Duodenal mucosa (tissue), 2 donors: Measurements from ENCODE around the gene NSMCE1.

Source experiments
- H3K27ac ChIP-seq: one replicate; pipeline ENCODE4 v1.7.0; 2013; ENCODE audit warnings: low read depth, low read length
- H3K27me3 ChIP-seq, 2 donors: one replicate each; pipeline ENCODE4 v1.7.0; 2013; ENCODE audit warnings: low read length in 2 of 2, control low read depth in 1 of 2; ENCODE audit not compliant: insufficient read depth in 2 of 2, control insufficient read depth in 1 of 2
- H3K36me3 ChIP-seq, 2 donors: one replicate each; pipeline ENCODE4 v1.7.0; 2013; ENCODE audit warnings: low read length in 2 of 2, control low read depth in 1 of 2; ENCODE audit not compliant: insufficient read depth in 2 of 2, control insufficient read depth in 1 of 2
- H3K4me1 ChIP-seq, 2 donors: one replicate each; pipeline ENCODE4 v1.7.0; 2013; ENCODE audit warnings: low read length in 2 of 2, control low read depth in 1 of 2; ENCODE audit not compliant: insufficient read depth in 2 of 2, control insufficient read depth in 1 of 2
- H3K4me3 ChIP-seq, 2 donors: one replicate each; pipeline ENCODE4 v1.7.0; 2013; ENCODE audit warnings: low read length in 2 of 2, low read depth in 1 of 2
- H3K9ac ChIP-seq, 2 donors: one replicate each; pipeline ENCODE4 v1.7.0; 2013; ENCODE audit warnings: low read length in 2 of 2, low read depth in 1 of 2
- H3K9me3 ChIP-seq, 2 donors: one replicate each; pipeline ENCODE4 v1.7.0; 2013; ENCODE audit warnings: low read length in 2 of 2, control low read depth in 1 of 2; ENCODE audit not compliant: control insufficient read depth in 1 of 2

Gene NSMCE1

GRCh38 chr16:27232061-27232900 lies 36.3 kb downstream of the NSMCE1 start:
- H3K36me3 ChIP-seq = peaks cover 0 to 9% of the 10 kb centered on the region in 2 donors
- peaks cover 70 to 81% of the 10 kb centered on the region in 2 donors for H3K4me1 ChIP-seq
- peak overlapping the region; percentile 37 for H3K27ac ChIP-seq
- H3K27me3 ChIP-seq = no peaks in the 10 kb centered on the region
- H3K4me3 ChIP-seq = peak overlapping the region; percentile 1 to 45
- no peaks in the 10 kb centered on the region for H3K9me3 ChIP-seq
- peak overlapping the region; percentile 14 to 43 for H3K9ac ChIP-seq

DNA sequence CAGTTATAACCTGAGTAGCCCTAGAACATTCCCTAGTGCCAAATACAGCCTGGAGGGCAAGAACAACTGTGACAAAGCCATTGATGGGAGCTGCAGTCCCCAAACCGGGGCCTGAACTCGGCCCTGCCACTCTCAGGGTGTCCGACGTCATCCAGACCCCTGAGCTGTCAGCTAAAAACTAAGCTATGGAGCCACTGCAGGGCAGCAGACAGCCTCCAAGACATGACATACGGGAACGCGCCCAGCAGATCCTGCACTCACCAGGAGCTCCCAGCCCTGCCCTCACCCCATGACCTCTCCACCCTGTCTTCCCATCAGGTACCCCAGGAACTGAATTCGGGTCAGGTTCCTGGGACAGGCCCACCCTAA lies 36.9 kb downstream of the NSMCE1 start:
- H3K4me1 ChIP-seq = peaks cover 72 to 81% of the 10 kb centered on the region in 2 donors
- peak overlapping the region in 1 of 2 donors; percentile 43 for H3K9ac ChIP-seq
- H3K4me3 ChIP-seq = peak overlapping the region; percentile 1 to 45
- H3K36me3 ChIP-seq = peaks cover 0 to 9% of the 10 kb centered on the region in 2 donors
- H3K27ac ChIP-seq = no peak overlapping the region
- H3K9me3 ChIP-seq = no peaks in the 10 kb centered on the region
- H3K27me3 ChIP-seq = no peaks in the 10 kb centered on the region

GRCh38 chr16:27230562-27231001 lies 38.0 kb downstream of the NSMCE1 start:
- H3K4me3 ChIP-seq = peak overlapping the region in 1 of 2 donors; percentile 13
- no peaks in the 10 kb centered on the region for H3K27me3 ChIP-seq
- H3K27ac ChIP-seq = no peak overlapping the region
- H3K4me1 ChIP-seq = peaks cover 74 to 85% of the 10 kb centered on the region in 2 donors
- H3K9ac ChIP-seq = peak overlapping the region in 1 of 2 donors; percentile 20
- H3K36me3 ChIP-seq = peaks cover 0 to 9% of the 10 kb centered on the region in 2 donors
- H3K9me3 ChIP-seq = no peaks in the 10 kb centered on the region

DNA sequence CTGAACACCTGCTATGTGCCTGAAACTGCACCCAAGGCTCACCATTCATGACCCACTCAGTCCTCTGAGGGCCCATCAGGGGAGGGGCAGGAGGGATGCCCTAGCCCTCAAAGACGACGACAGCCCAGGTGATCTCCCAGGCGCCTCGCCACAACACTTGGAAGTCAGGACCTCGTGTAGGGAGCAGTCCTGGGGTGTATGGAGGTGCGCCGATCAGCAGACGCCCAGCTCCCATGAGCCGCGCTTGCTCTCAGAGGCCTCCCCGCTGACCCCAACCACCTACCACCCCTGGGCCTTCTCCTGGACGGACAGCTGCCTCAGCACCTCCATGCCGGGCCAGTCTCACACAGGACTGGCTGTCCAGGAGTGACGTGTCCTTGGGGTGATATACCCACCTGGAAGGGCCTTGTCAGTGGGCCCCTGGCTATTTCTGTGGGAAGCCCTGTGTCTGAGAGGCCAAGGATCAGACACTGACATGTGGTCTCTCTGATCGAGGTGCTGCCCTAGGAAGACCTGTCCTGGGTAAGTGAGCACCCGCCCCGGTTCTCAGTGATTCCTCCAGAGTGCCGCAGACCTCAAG lies 38.6 kb downstream of the NSMCE1 start:
- Histone ChIP-seq H3K27ac (no peak overlapping the region), H3K36me3 (peaks cover 0 to 9% of the 10 kb centered on the region in 2 donors), H3K4me1 (peaks cover 74 to 85% of the 10 kb centered on the region in 2 donors), H3K9me3 (no peaks in the 10 kb centered on the region), H3K27me3 (no peaks in the 10 kb centered on the region), H3K9ac (peak overlapping the region in 1 of 2 donors; percentile 20), H3K4me3 (peak overlapping the region in 1 of 2 donors; percentile 13)

- H3K9me3 ChIP-seq = no peaks in the 10 kb centered on the region
- H3K4me3 ChIP-seq = no peak overlapping the region
- H3K4me1 ChIP-seq = peaks cover 68 to 77% of the 10 kb centered on the region in 2 donors
- no peaks in the 10 kb centered on the region for H3K27me3 ChIP-seq
- no peak overlapping the region for H3K27ac ChIP-seq
- H3K36me3 ChIP-seq = peaks cover 0 to 15% of the 10 kb centered on the region in 2 donors
- no peak overlapping the region for H3K9ac ChIP-seq
Observed at GRCh38 chr16:27228621-27229501, 39.7 kb downstream of the NSMCE1 start.

- H3K9me3 ChIP-seq = no peaks in the 10 kb centered on the region
- no peaks in the 10 kb centered on the region for H3K27me3 ChIP-seq
- H3K4me1 ChIP-seq = peaks cover 65 to 75% of the 10 kb centered on the region in 2 donors
- H3K27ac ChIP-seq = no peak overlapping the region
- H3K9ac ChIP-seq = no peak overlapping the region
- H3K36me3 ChIP-seq = peaks cover 0 to 15% of the 10 kb centered on the region in 2 donors
- no peak overlapping the region for H3K4me3 ChIP-seq
Observed at GRCh38 chr16:27228045-27228444, 40.5 kb downstream of the NSMCE1 start.

- Histone ChIP-seq H3K9me3 (no peaks in the 10 kb centered on the region), H3K9ac (peak overlapping the region; percentile 19 to 66), H3K36me3 (peaks cover 0 to 13% of the 10 kb centered on the region in 2 donors), H3K27ac (no peak overlapping the region), H3K4me3 (peak overlapping the region; percentile 61 to 66), H3K27me3 (no peaks in the 10 kb centered on the region), H3K4me1 (peaks cover 56 to 71% of the 10 kb centered on the region in 2 donors)
Observed at GRCh38 chr16:27226976-27227705, 41.4 kb downstream of the NSMCE1 start.

GRCh38 chr16:27226476-27226875 lies 42.1 kb downstream of the NSMCE1 start:
- H3K9me3 ChIP-seq = no peaks in the 10 kb centered on the region
- peaks cover 49 to 65% of the 10 kb centered on the region in 2 donors for H3K4me1 ChIP-seq
- peaks cover 0 to 13% of the 10 kb centered on the region in 2 donors for H3K36me3 ChIP-seq
- peak overlapping the region; percentile 19 to 66 for H3K9ac ChIP-seq
- no peaks in the 10 kb centered on the region for H3K27me3 ChIP-seq
- H3K27ac ChIP-seq = peak overlapping the region; percentile 24
- peak overlapping the region; percentile 61 to 66 for H3K4me3 ChIP-seq

GRCh38 chr16:27225536-27226360 lies 42.8 kb downstream of the NSMCE1 start:
- Histone ChIP-seq H3K9ac (peak overlapping the region; percentile 35 to 40), H3K4me1 (peaks cover 42 to 57% of the 10 kb centered on the region in 2 donors), H3K27me3 (no peaks in the 10 kb centered on the region), H3K4me3 (peak overlapping the region; percentile 61 to 66), H3K9me3 (no peaks in the 10 kb centered on the region), H3K36me3 (peaks cover 0 to 16% of the 10 kb centered on the region in 2 donors), H3K27ac (peak overlapping the region; percentile 51)
